H1 (cell line): ENCODE measurements around the gene KRTAP10-5. TPM values are rescaled to one million over a fixed set of nuclear protein-coding genes. Genes with fewer than 3 reads are reported as not detected.

ENCODE experiments used
- CTCF ChIA-PET: fragments of 300-600 bp; sonication (Branson Sonifier 250); formaldehyde crosslinking; loops from one replicate; lab custom pipeline; 2021; ENCODE audit not compliant: partially characterized antibody; lab: Charles Lee
- POLR2A ChIA-PET: fragments of 300-600 bp; sonication (Branson Sonifier 250); formaldehyde crosslinking; loops from one replicate; lab custom pipeline; 2021; ENCODE audit warnings: inconsistent platforms; ENCODE audit not compliant: partially characterized antibody; lab: Charles Lee
- DNase-seq, 2 experiments: peaks; one replicate each; pipeline versions ENCODE4 v3.0.0 to v3.0.0-alpha.2; 2010 to 2022; ENCODE audit warnings: low spot score in 2 of 2, low read depth in 1 of 2, mixed read lengths in 1 of 2
- FAIRE-seq: peaks from 2 replicates; lab custom pipeline; 2011; peaks lifted over from hg19 to GRCh38; lab: Jason Lieb, UNC
- H2AFZ ChIP-seq: 2 replicates; pipeline ENCODE4 v1.8.1; 2012; ENCODE audit warnings: low read length, inconsistent platforms
- H2AK5ac ChIP-seq: 2 replicates; pipeline ENCODE4 v1.6.1; 2013; ENCODE audit warnings: low read depth, low read length
- H2BK120ac ChIP-seq: replicated peaks from 2 replicates; pipeline ENCODE3; 2013; ENCODE audit warnings: low read depth, low read length, inconsistent platforms
- H2BK12ac ChIP-seq: 2 replicates; pipeline ENCODE4 v1.6.1; 2013; ENCODE audit warnings: low read depth, low read length
- H2BK15ac ChIP-seq: 2 replicates; pipeline ENCODE4 v1.6.1; 2013; ENCODE audit warnings: low read length
- H2BK20ac ChIP-seq: 2 replicates; pipeline ENCODE4 v1.6.1; 2013; ENCODE audit warnings: low read length
- H2BK5ac ChIP-seq: 2 replicates; pipeline ENCODE4 v1.6.1; 2013; ENCODE audit warnings: low read depth, low read length
- H3K14ac ChIP-seq: 2 replicates; pipeline ENCODE4 v1.6.1; 2013; ENCODE audit warnings: inconsistent platforms; ENCODE audit not compliant: insufficient read length
- H3K18ac ChIP-seq: 2 replicates; pipeline ENCODE4 v1.6.1; 2013; ENCODE audit warnings: low read length; ENCODE audit errors: extremely low read depth
- H3K23ac ChIP-seq: 2 replicates; pipeline ENCODE4 v1.6.1; 2013; ENCODE audit warnings: inconsistent platforms; ENCODE audit not compliant: insufficient read length
- H3K23me2 ChIP-seq: 2 replicates; pipeline ENCODE4 v1.6.1; 2013; ENCODE audit warnings: low read depth, low read length
- H3K27ac ChIP-seq: 2 replicates; pipeline ENCODE4 v1.6.1; 2011; ENCODE audit warnings: low read depth, low read length, inconsistent platforms
- H3K27me3 ChIP-seq, 4 experiments: replicated peaks in 1 of 4; 1 replicate in 1 of 4; 2 replicates in 3 of 4; pipeline versions ENCODE4 v1.6.1 to v1.8.1; 2011 to 2013; ENCODE audit warnings: low read length in 3 of 4, mild to moderate bottlenecking in 3 of 4, inconsistent platforms in 2 of 4, mixed read lengths in 2 of 4, moderate library complexity in 1 of 4; ENCODE audit not compliant: control insufficient read depth in 3 of 4, insufficient read depth in 3 of 4; ENCODE audit errors: extremely low read depth in 1 of 4
- H3K36me3 ChIP-seq, 4 experiments: 2 replicates each; pipeline versions ENCODE4 v1.6.1 to v1.8.1; 2011 to 2013; ENCODE audit warnings: mild to moderate bottlenecking in 4 of 4, low read length in 3 of 4, moderate library complexity in 2 of 4, control low read depth in 1 of 4, inconsistent platforms in 1 of 4; ENCODE audit not compliant: insufficient read depth in 4 of 4, control insufficient read depth in 2 of 4
- H3K4ac ChIP-seq: replicated peaks from 2 replicates; pipeline ENCODE3; 2013; ENCODE audit warnings: low read length, low read depth, mixed read lengths, inconsistent platforms; ENCODE audit not compliant: insufficient read length
- H3K4me1 ChIP-seq, 4 experiments: replicated peaks in 1 of 4; 1 replicate in 1 of 4; 2 replicates in 3 of 4; pipeline versions ENCODE4 v1.6.1 to v1.8.1; 2011 to 2013; ENCODE audit warnings: low read length in 3 of 4, inconsistent platforms in 2 of 4, mixed read lengths in 1 of 4; ENCODE audit not compliant: insufficient read depth in 4 of 4, control insufficient read depth in 3 of 4
- H3K4me2 ChIP-seq, 2 experiments: 2 replicates each; pipeline versions ENCODE4 v1.6.1 to v1.8.1; 2011 to 2013; ENCODE audit warnings: low read depth in 2 of 2, low read length in 2 of 2, control low read depth in 1 of 2, inconsistent platforms in 1 of 2, mild to moderate bottlenecking in 1 of 2; ENCODE audit not compliant: insufficient read depth in 1 of 2
- H3K4me3 ChIP-seq, 4 experiments: fragments of 200-600, 300-600 bp in 1 of 4; sonication (generic), shearing (Covaris generic), sonication (Bioruptor Twin) in 1 of 4; 2 replicates each; pipeline versions ENCODE4 v1.5.1 to v1.8.1; 2011 to 2016; ENCODE audit warnings: low read length in 4 of 4, low read depth in 3 of 4, control low read depth in 2 of 4, inconsistent platforms in 2 of 4, mild to moderate bottlenecking in 2 of 4, mixed read lengths in 1 of 4, moderate library complexity in 1 of 4; ENCODE audit not compliant: insufficient read depth in 2 of 4; ENCODE audit errors: extremely low read depth in 1 of 4
- H3K56ac ChIP-seq: replicated peaks from 2 replicates; pipeline ENCODE3; 2013; ENCODE audit warnings: low read depth, mild to moderate bottlenecking, mixed read lengths, low read length, inconsistent platforms; ENCODE audit not compliant: insufficient read length
- H3K79me1 ChIP-seq: 2 replicates; pipeline ENCODE4 v1.6.1; 2013; ENCODE audit warnings: low read depth, low read length, control low read depth
- H3K79me2 ChIP-seq, 2 experiments: 2 replicates each; pipeline versions ENCODE4 v1.6.1 to v1.8.1; 2012 to 2013; ENCODE audit warnings: low read length in 2 of 2, mild to moderate bottlenecking in 2 of 2, inconsistent platforms in 1 of 2; ENCODE audit not compliant: insufficient read depth in 2 of 2, control insufficient read depth in 1 of 2
- H3K9ac ChIP-seq, 4 experiments: replicated peaks in 1 of 4; 1 replicate in 1 of 4; 2 replicates in 3 of 4; pipeline versions ENCODE4 v1.6.1 to v1.8.1; 2011 to 2013; ENCODE audit warnings: low read depth in 3 of 4, low read length in 3 of 4, control low read depth in 2 of 4, mild to moderate bottlenecking in 2 of 4, moderate library complexity in 2 of 4, inconsistent platforms in 1 of 4; ENCODE audit errors: extremely low read depth in 1 of 4
- H3K9me3 ChIP-seq, 2 experiments: 2 replicates each; pipeline versions ENCODE4 v1.6.1 to v1.8.1; 2012 to 2013; ENCODE audit warnings: mild to moderate bottlenecking in 2 of 2, moderate library complexity in 2 of 2, control low read depth in 1 of 2, inconsistent platforms in 1 of 2, low read depth in 1 of 2, low read length in 1 of 2, mixed read lengths in 1 of 2; ENCODE audit not compliant: insufficient read depth in 2 of 2
- H4K20me1 ChIP-seq, 2 experiments: replicated peaks in 1 of 2; 2 replicates each; pipeline versions ENCODE3 to v1.8.1; 2011 to 2013; ENCODE audit warnings: inconsistent platforms in 2 of 2, low read length in 2 of 2, mild to moderate bottlenecking in 1 of 2; ENCODE audit not compliant: insufficient read depth in 2 of 2, control insufficient read depth in 1 of 2
- H4K5ac ChIP-seq: 2 replicates; pipeline ENCODE4 v1.6.1; 2013; ENCODE audit warnings: low read length, low read depth, mixed read lengths, inconsistent platforms; ENCODE audit not compliant: insufficient read length
- H4K8ac ChIP-seq: 2 replicates; pipeline ENCODE4 v1.8.0; 2013; ENCODE audit warnings: mild to moderate bottlenecking, moderate library complexity, low read length, inconsistent platforms; ENCODE audit not compliant: insufficient read depth; ENCODE audit errors: extremely low read depth
- H4K91ac ChIP-seq: replicated peaks from 2 replicates; pipeline ENCODE3; 2013; ENCODE audit warnings: low read length, mixed read lengths, inconsistent platforms; ENCODE audit not compliant: insufficient read length
- FOSL1 ChIP-seq: IDR thresholded peaks from 2 replicates; pipeline ENCODE4 v1.6.1; 2011; ENCODE audit warnings: mild to moderate bottlenecking, low read depth, low read length, moderate library complexity; ENCODE audit not compliant: insufficient read depth
- WGBS, 2 experiments: shearing (Covaris generic) in 1 of 2; methylation state at CpG; one replicate each; pipeline versions ENCODE4 v1.1.6 to v1.1.7; 2013 to 2015; ENCODE audit warnings: low lambda C conversion rate in 2 of 2, mixed read lengths in 2 of 2, inconsistent platforms in 1 of 2, low coverage in 1 of 2, missing lambda C conversion rate in 1 of 2; ENCODE audit not compliant: insufficient replicate concordance in 2 of 2, insufficient coverage in 1 of 2, insufficient read length in 1 of 2; ENCODE audit errors: extremely low coverage in 1 of 2, missing lambda C conversion rate in 1 of 2; 5-methylcytosine and 5-hydroxymethylcytosine counted together
- polyA plus RNA-seq, 7 experiments: library from polyadenylated mRNA; depleted of rRNA in 3 of 7; stranded (reverse) in 5 of 7; unstranded in 2 of 7; fragments of >200 nt in 5 of 7; fragments of 200-250 nt in 2 of 7; gene quantifications; 1 replicate in 5 of 7; 2 replicates in 1 of 7; 4 replicates in 1 of 7; pipeline versions ENCODE4 v1.2.1 to v1.2.3, GENCODE V29; 2011 to 2013; ENCODE audit warnings: missing spikeins in 2 of 7, mixed read lengths in 2 of 7
- total RNA-seq: library from RNA; stranded (reverse); fragmentation: NEBNext Ultra II Directional; extraction: Animal tissue kit (Norgen Biotek cat#: 25700); gene quantifications from 2 replicates; pipeline ENCODE4 v1.2.1, GENCODE V29; 2021

The KRTAP10-5 gene
- total and polyA plus RNA-seq, 2 of the 8 experiments (the other 6 are each of a cell fraction or from before 2014, with no cell fraction given): 0.09 TPM; not detected in 1

DNA sequence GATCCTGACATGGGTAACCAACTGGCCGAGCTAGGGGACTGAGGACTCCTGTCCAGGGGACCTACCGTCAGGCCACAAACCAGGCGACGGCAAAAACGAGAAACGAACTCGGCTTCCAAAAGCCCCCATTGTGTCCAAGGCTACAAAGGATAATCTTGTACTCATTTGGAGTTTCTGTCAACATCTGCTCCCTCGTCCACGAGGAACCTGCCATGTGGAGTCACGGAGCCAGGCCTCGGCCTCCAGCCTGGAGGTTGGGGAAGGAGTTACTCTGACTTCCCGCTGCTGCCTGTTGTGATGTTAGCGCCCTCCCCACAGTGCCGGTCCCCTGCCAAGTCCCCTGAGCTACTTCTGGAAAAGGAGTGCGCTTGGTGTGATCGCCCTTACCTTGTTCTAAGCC lies 47.7 kb downstream of the KRTAP10-5 start:
- Histone ChIP-seq H3K79me2 (no peaks in the 10 kb centered on the region), H3K36me3 (no peaks in the 10 kb centered on the region), H2BK15ac (no peak overlapping the region), H3K23ac (no peak overlapping the region), H3K79me1 (no peaks in the 10 kb centered on the region), H3K4me1 (peaks cover 0 to 3% (median 0%) of the 10 kb centered on the region in 4 experiments; a peak in 1 of 7 replicates), H2AK5ac (no peak overlapping the region), H2AFZ (no peak overlapping the region), H3K4me2 (no peak overlapping the region), H4K91ac (no peak overlapping the region), H3K23me2 (peaks cover 4% of the 10 kb centered on the region; the same call in 1 of the 2 replicates), H3K56ac (no peak overlapping the region), H4K8ac (no peak overlapping the region), H3K4ac (no peak overlapping the region), H3K4me3 (no peak overlapping the region), H3K18ac (no peak overlapping the region), H4K5ac (no peak overlapping the region), H3K27ac (no peak overlapping the region), H2BK20ac (no peak overlapping the region), H4K20me1 (peaks cover 0 to 2% of the 10 kb centered on the region in 2 experiments), H3K9me3 (no peaks in the 10 kb centered on the region), H2BK5ac (no peak overlapping the region), H2BK12ac (no peak overlapping the region), H2BK120ac (no peak overlapping the region), H3K27me3 (no peaks in the 10 kb centered on the region), H3K14ac (no peak overlapping the region), H3K9ac (no peak overlapping the region)
- CTCF ChIA-PET: interaction anchor here (0.6 to 1.6 kb wide), 4 partner anchors 12 to 730 kb away, joined by 3 to 10 read pairs (median 3); no protein-coding TSS in a partner anchor
- DNase-seq: no peak
- POLR2A ChIA-PET: interaction anchor here (1.0 to 1.9 kb wide), 2 partner anchors 12 to 16 kb away, joined by 3 to 6 read pairs; no protein-coding TSS in a partner anchor
- no peak for TF ChIP-seq FOSL1
- no peak for FAIRE-seq
- 92% methylated on average over 16 of the region's 16 CpGs; no CpG with 5 or more reads in 1 of the 2 experiments for WGBS, 2 experiments
